RPMI7951 (cell line): ENCODE measurements around the gene IQCM. TPM values are rescaled to one million over a fixed set of nuclear protein-coding genes. Genes with fewer than 3 reads are reported as not detected.

Source experiments
- DNase-seq: peaks from one replicate; pipeline ENCODE4 v3.0.0-alpha.2; 2012; ENCODE audit warnings: low read depth
- total RNA-seq: library from RNA; depleted of rRNA; stranded (reverse); fragments of >200 nt; shearing (Covaris generic); gene quantifications from 2 replicates; pipeline ENCODE4 v1.2.3, GENCODE V29; 2014

Gene IQCM
- total RNA-seq, 1 experiment from 2014 or later: not detected

DNA sequence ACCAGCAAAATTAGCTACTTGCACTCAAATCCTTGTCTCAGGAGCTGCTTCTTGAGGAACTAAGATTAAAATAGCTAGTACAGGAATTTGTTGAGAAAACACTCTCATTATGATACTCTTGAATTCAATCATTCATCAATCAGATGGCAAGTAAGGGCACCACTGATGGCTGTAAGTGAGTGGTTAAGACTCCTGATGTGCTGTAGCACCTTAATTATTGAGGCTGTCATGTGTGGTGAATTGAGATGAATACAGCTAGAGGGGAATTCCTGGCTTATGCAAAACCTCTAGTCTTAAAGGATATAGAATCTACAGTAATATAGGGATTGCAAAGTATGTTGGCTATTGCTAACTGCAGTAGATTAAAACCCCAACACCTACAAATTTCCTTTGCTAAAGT is 509.1 kb downstream of the IQCM start:
- no peak for DNase-seq
